T-helper 17 cell (primary cell): ENCODE data around the gene PDE8B. TPM values are rescaled to one million over a fixed set of nuclear protein-coding genes. Genes with fewer than 3 reads are reported as not detected.

Experiments
- ATAC-seq: fragments of 150-1000 bp; cut with Tn5 transposase; 2 replicates; pipeline ENCODE4 v1.10.0; 2021; ENCODE audit warnings: mild to moderate bottlenecking, moderate library complexity
- DNase-seq, 3 donors: peaks; one replicate each; pipeline versions ENCODE4 v3.0.0 to v3.0.0-alpha.2; 2020 to 2021
- H3K9me3 ChIP-seq: one replicate; pipeline ENCODE4 v1.7.0; 2013; ENCODE audit warnings: low read length, mild to moderate bottlenecking; ENCODE audit not compliant: control insufficient read depth, poor library complexity, severe bottlenecking
- H3K27ac Mint-ChIP-seq: one replicate; pipeline ENCODE4 v1.8.0; 2022; ENCODE audit warnings: mild to moderate bottlenecking, moderate library complexity, mixed read lengths
- H3K27me3 Mint-ChIP-seq: one replicate; pipeline ENCODE4 v1.8.0; 2022; ENCODE audit warnings: mixed read lengths
- H3K36me3 Mint-ChIP-seq: one replicate; pipeline ENCODE4 v1.8.0; 2022; ENCODE audit warnings: low read depth, mixed read lengths
- H3K4me1 Mint-ChIP-seq: one replicate; pipeline ENCODE4 v1.8.0; 2022; ENCODE audit warnings: mild to moderate bottlenecking, mixed read lengths
- H3K4me3 Mint-ChIP-seq: one replicate; pipeline ENCODE4 v1.8.0; 2022; ENCODE audit warnings: mild to moderate bottlenecking, moderate library complexity, mixed read lengths
- total RNA-seq, 4 donors: library from RNA in 2 of 4; stranded (reverse) in 2 of 4; gene quantifications; one replicate each; pipeline ENCODE4 v1.2.3 and lab custom pipeline; 2022 to 2026

The PDE8B gene
- total RNA-seq, 2 donors from 2014 or later: 0.29 TPM; not detected in 1

- Mint-ChIP-seq H3K4me1 (peaks cover 11% of the 10 kb centered on the region), H3K27ac (no peak overlapping the region), H3K36me3 (no peaks in the 10 kb centered on the region), H3K27me3 (peaks cover 28% of the 10 kb centered on the region), H3K4me3 (no peak overlapping the region)
- ATAC-seq (no peak), DNase-seq (no peak)
- no peaks in the 10 kb centered on the region for H3K9me3 ChIP-seq
These were observed 119.4 kb downstream of the PDE8B start for GRCh38 chr5:77329664-77330430.

- Mint-ChIP-seq H3K4me3 (no peak overlapping the region), H3K36me3 (no peaks in the 10 kb centered on the region), H3K4me1 (peaks cover 7% of the 10 kb centered on the region), H3K27ac (no peak overlapping the region), H3K27me3 (peaks cover 23% of the 10 kb centered on the region)
- ATAC-seq: no peak
- H3K9me3 ChIP-seq: no peaks in the 10 kb centered on the region
- DNase-seq: no peak
These were observed 122.6 kb downstream of the PDE8B start for GRCh38 chr5:77333036-77333435.

- Mint-ChIP-seq H3K4me1 (peaks cover 7% of the 10 kb centered on the region), H3K27me3 (peaks cover 23% of the 10 kb centered on the region), H3K4me3 (no peak overlapping the region), H3K27ac (no peak overlapping the region), H3K36me3 (no peaks in the 10 kb centered on the region)
- ATAC-seq (no peak), DNase-seq (no peak)
- H3K9me3 ChIP-seq: no peaks in the 10 kb centered on the region
These were observed 123.1 kb downstream of the PDE8B start for GRCh38 chr5:77333451-77334123.

- H3K27ac Mint-ChIP-seq: no peak overlapping the region
- H3K9me3 ChIP-seq: no peaks in the 10 kb centered on the region
- H3K4me1 Mint-ChIP-seq: no peaks in the 10 kb centered on the region
- H3K36me3 Mint-ChIP-seq: no peaks in the 10 kb centered on the region
- no peak for ATAC-seq
- H3K27me3 Mint-ChIP-seq: peaks cover 5% of the 10 kb centered on the region
- DNase-seq: no peak
- no peak overlapping the region for H3K4me3 Mint-ChIP-seq
These were observed 126.8 kb downstream of the PDE8B start for GRCh38 chr5:77337246-77337645.

GRCh38 chr5:77337686-77338085, 127.2 kb downstream of the PDE8B start:
- no peaks in the 10 kb centered on the region for H3K9me3 ChIP-seq
- ATAC-seq (no peak), DNase-seq (no peak)
- Mint-ChIP-seq H3K27me3 (peaks cover 5% of the 10 kb centered on the region), H3K4me1 (no peaks in the 10 kb centered on the region), H3K4me3 (no peak overlapping the region), H3K27ac (no peak overlapping the region), H3K36me3 (no peaks in the 10 kb centered on the region)

- DNase-seq (no peak), ATAC-seq (no peak)
- no peaks in the 10 kb centered on the region for H3K9me3 ChIP-seq
- Mint-ChIP-seq H3K27ac (no peak overlapping the region), H3K4me3 (no peak overlapping the region), H3K4me1 (no peaks in the 10 kb centered on the region), H3K36me3 (no peaks in the 10 kb centered on the region), H3K27me3 (peaks cover 5% of the 10 kb centered on the region)
These were observed 128.9 kb downstream of the PDE8B start for GRCh38 chr5:77339337-77339890.

GRCh38 chr5:77343165-77343564, 132.7 kb downstream of the PDE8B start:
- no peaks in the 10 kb centered on the region for H3K9me3 ChIP-seq
- Mint-ChIP-seq H3K27me3 (peaks cover 5% of the 10 kb centered on the region), H3K4me3 (no peak overlapping the region), H3K4me1 (peaks cover 2% of the 10 kb centered on the region), H3K27ac (no peak overlapping the region), H3K36me3 (no peaks in the 10 kb centered on the region)
- ATAC-seq (no peak), DNase-seq (no peak)

- Mint-ChIP-seq H3K4me1 (peaks cover 2% of the 10 kb centered on the region), H3K36me3 (no peaks in the 10 kb centered on the region), H3K27ac (no peak overlapping the region), H3K4me3 (no peak overlapping the region), H3K27me3 (peaks cover 17% of the 10 kb centered on the region)
- no peak for DNase-seq
- no peaks in the 10 kb centered on the region for H3K9me3 ChIP-seq
- ATAC-seq: no peak
These were observed 137.1 kb downstream of the PDE8B start for GRCh38 chr5:77347435-77348098.

- Mint-ChIP-seq H3K4me3 (peak overlapping the region; percentile 41), H3K36me3 (no peaks in the 10 kb centered on the region), H3K27me3 (peaks cover 38% of the 10 kb centered on the region), H3K27ac (no peak overlapping the region), H3K4me1 (no peaks in the 10 kb centered on the region)
- DNase-seq (no peak), ATAC-seq (no peak)
- H3K9me3 ChIP-seq: no peaks in the 10 kb centered on the region
These were observed 142.8 kb downstream of the PDE8B start for GRCh38 chr5:77353251-77353650.

- peaks cover 38% of the 10 kb centered on the region for H3K27me3 Mint-ChIP-seq
- H3K4me1 Mint-ChIP-seq: no peaks in the 10 kb centered on the region
- ATAC-seq (no peak), DNase-seq (no peak)
- H3K36me3 Mint-ChIP-seq: no peaks in the 10 kb centered on the region
- no peaks in the 10 kb centered on the region for H3K9me3 ChIP-seq
- no peak overlapping the region for H3K4me3 Mint-ChIP-seq
- no peak overlapping the region for H3K27ac Mint-ChIP-seq
These were observed 144.0 kb downstream of the PDE8B start for GRCh38 chr5:77354454-77354853.

- no peaks in the 10 kb centered on the region for H3K36me3 Mint-ChIP-seq
- no peaks in the 10 kb centered on the region for H3K4me1 Mint-ChIP-seq
- ATAC-seq: no peak
- DNase-seq: no peak
- no peak overlapping the region for H3K4me3 Mint-ChIP-seq
- H3K9me3 ChIP-seq: no peaks in the 10 kb centered on the region
- peaks cover 34% of the 10 kb centered on the region for H3K27me3 Mint-ChIP-seq
- no peak overlapping the region for H3K27ac Mint-ChIP-seq
These were observed 144.6 kb downstream of the PDE8B start for GRCh38 chr5:77355080-77355479.

GRCh38 chr5:77355751-77356150, 145.3 kb downstream of the PDE8B start:
- Mint-ChIP-seq H3K4me3 (no peak overlapping the region), H3K4me1 (no peaks in the 10 kb centered on the region), H3K36me3 (no peaks in the 10 kb centered on the region), H3K27me3 (peaks cover 31% of the 10 kb centered on the region), H3K27ac (no peak overlapping the region)
- DNase-seq: no peak
- ATAC-seq: no peak
- no peaks in the 10 kb centered on the region for H3K9me3 ChIP-seq

GRCh38 chr5:77356740-77357139, 146.3 kb downstream of the PDE8B start:
- Mint-ChIP-seq H3K4me3 (no peak overlapping the region), H3K4me1 (no peaks in the 10 kb centered on the region), H3K27ac (no peak overlapping the region), H3K27me3 (peaks cover 26% of the 10 kb centered on the region), H3K36me3 (no peaks in the 10 kb centered on the region)
- no peaks in the 10 kb centered on the region for H3K9me3 ChIP-seq
- DNase-seq (no peak), ATAC-seq (peak; percentile 35)
